SJCRH30 (cell line): ENCODE data around the gene DDX54. TPM values are rescaled to one million over a fixed set of nuclear protein-coding genes. Genes with fewer than 3 reads are reported as not detected.

ENCODE experiments used
- DNase-seq, 2 experiments: peaks; one replicate each; pipeline ENCODE4 v3.0.0-alpha.2; 2015 to 2020
- H3K27ac ChIP-seq: fragments of 250-450 bp; sonication (Bioruptor Pico); 2 replicates; pipeline ENCODE4 v1.5.1; 2020; ENCODE audit warnings: mild to moderate bottlenecking, moderate library complexity
- H3K27me3 ChIP-seq: fragments of 250-450 bp; sonication (Bioruptor Pico); 2 replicates; pipeline ENCODE4 v1.5.1; 2020; ENCODE audit warnings: mild to moderate bottlenecking, moderate library complexity
- H3K36me3 ChIP-seq: fragments of 250-450 bp; sonication (Bioruptor Pico); 2 replicates; pipeline ENCODE4 v1.5.1; 2020; ENCODE audit warnings: mild to moderate bottlenecking, moderate library complexity
- H3K4me1 ChIP-seq: fragments of 250-450 bp; sonication (Bioruptor Pico); 2 replicates; pipeline ENCODE4 v1.5.1; 2020; ENCODE audit warnings: mild to moderate bottlenecking, moderate library complexity
- H3K4me3 ChIP-seq: fragments of 250-450 bp; sonication (Bioruptor Pico); 2 replicates; pipeline ENCODE4 v1.5.1; 2020; ENCODE audit warnings: mild to moderate bottlenecking, moderate library complexity
- H3K9me3 ChIP-seq: fragments of 250-450 bp; sonication (Bioruptor Pico); replicated peaks from 2 replicates; pipeline ENCODE4 v1.5.1; 2020; ENCODE audit warnings: mild to moderate bottlenecking, moderate library complexity
- total RNA-seq: library from RNA; depleted of rRNA; stranded (reverse); fragments of >200 nt; shearing (Covaris generic); gene quantifications from 2 replicates; pipeline ENCODE4 v1.2.3, GENCODE V29; 2014; rRNA removed

DDX54 gene, protein sequence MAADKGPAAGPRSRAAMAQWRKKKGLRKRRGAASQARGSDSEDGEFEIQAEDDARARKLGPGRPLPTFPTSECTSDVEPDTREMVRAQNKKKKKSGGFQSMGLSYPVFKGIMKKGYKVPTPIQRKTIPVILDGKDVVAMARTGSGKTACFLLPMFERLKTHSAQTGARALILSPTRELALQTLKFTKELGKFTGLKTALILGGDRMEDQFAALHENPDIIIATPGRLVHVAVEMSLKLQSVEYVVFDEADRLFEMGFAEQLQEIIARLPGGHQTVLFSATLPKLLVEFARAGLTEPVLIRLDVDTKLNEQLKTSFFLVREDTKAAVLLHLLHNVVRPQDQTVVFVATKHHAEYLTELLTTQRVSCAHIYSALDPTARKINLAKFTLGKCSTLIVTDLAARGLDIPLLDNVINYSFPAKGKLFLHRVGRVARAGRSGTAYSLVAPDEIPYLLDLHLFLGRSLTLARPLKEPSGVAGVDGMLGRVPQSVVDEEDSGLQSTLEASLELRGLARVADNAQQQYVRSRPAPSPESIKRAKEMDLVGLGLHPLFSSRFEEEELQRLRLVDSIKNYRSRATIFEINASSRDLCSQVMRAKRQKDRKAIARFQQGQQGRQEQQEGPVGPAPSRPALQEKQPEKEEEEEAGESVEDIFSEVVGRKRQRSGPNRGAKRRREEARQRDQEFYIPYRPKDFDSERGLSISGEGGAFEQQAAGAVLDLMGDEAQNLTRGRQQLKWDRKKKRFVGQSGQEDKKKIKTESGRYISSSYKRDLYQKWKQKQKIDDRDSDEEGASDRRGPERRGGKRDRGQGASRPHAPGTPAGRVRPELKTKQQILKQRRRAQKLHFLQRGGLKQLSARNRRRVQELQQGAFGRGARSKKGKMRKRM
- total RNA-seq: 43.7 and 47.6 TPM in 2 replicates

DNA sequence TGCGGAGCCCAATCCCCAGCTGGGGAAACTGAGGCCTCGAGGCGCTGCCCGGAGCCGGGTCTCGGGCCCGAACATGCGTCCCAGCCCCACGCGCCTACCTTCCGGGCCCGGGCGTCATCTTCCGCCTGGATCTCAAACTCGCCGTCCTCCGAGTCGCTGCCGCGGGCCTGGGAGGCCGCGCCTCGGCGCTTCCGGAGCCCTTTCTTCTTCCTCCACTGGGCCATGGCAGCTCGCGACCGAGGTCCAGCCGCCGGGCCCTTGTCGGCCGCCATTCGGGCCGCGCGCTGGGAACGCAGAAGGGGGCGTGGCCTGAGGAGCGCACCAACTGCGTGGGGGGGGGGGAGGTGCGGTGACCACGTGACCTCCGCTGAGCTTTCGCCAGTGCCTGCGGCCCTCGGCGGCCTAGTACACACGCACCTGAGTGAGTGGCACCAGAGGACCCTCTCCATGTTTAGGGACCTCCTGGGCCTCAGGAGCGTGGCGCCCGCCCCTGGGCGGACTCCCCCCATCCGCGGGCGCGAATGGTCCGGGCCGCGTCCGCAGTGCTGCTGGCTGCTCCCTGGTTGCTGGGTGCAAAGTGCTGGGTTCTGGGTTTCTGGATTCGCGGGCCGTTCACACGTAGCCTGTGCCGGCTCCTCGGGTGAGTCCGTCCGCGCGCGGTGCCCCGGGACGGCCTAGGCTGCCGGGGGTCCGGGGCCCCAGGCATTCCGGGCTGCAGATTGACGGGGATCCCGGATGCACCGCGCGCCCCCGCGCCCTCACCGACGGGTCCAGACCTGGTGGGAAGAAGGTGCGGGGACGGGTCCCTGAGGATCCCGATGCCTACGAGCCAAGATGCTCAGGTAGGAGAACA is at the start of gene DDX54, which contains the start of gene RITA1:
Gene DDX54 (minus strand): TSS at position 299 of the 853 bp plus-strand sequence. CDS start 27 bp downstream, at position 272.
Gene RITA1 (plus strand): TSS at position 542 of the 853 bp plus-strand sequence. CDS start 1,026 bp downstream, outside the sequence.
- peak within 1 kb of the TSS; percentile 100 for H3K4me3 ChIP-seq
- peak; percentile 78 to 81 for DNase-seq
- peaks cover 5% of the 10 kb centered on the region; the same call in 1 of the 2 replicates for H3K4me1 ChIP-seq
- H3K36me3 ChIP-seq: peaks cover 7% of the 10 kb centered on the region
- H3K27me3 ChIP-seq: no peaks in the 10 kb centered on the region
- H3K27ac ChIP-seq: peak within 1 kb of the TSS; percentile 98
- no peaks in the 10 kb centered on the region for H3K9me3 ChIP-seq

DNA sequence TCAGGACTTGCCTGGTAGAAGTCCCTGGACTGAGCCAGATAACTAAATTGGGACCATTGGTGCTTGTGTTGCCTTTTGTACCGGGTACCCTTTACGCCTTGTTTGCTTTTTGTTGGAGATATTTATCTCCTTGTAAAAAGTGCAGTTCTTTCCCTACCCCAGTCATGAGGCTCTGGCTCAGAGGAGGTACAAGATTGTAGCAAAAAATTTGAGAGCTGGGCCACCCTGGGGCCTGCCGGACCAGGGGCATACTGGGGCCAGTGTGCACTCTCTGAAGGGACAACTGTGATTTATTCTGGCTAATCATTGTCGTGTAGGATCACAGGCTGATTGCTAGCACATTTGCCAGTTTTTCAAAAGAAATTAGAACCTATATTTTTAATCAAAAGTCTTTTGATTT is 49.2 kb upstream of the DDX54 start:
- H3K36me3 ChIP-seq: peaks cover 13% of the 10 kb centered on the region
- H3K4me1 ChIP-seq: peaks cover 29% of the 10 kb centered on the region
- H3K4me3 ChIP-seq: no peak overlapping the region
- DNase-seq: no peak
- no peak overlapping the region for H3K27ac ChIP-seq
- no peaks in the 10 kb centered on the region for H3K27me3 ChIP-seq
- no peaks in the 10 kb centered on the region for H3K9me3 ChIP-seq

DNA sequence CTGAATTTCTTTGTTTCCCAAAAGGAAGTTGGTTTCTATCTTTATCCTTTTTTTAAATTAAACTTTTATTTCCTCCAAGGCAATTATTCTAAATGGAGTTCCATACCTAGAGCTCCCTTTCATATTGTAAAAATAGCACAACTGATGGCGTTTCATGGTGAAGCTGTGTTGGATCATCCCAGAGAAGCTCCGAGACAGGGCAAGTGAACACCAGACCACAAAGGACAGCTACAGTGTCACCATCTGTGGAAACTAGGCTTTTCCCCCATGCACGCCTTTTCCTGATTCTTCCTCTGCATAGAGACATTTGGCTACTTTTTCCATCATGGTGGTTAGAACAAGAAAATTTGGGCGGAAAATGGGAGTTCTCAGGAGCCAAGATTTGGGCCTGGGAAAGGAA is 48.7 kb upstream of the DDX54 start:
- Histone ChIP-seq H3K4me1 (peaks cover 24% of the 10 kb centered on the region), H3K9me3 (no peaks in the 10 kb centered on the region), H3K27ac (no peak overlapping the region), H3K4me3 (no peak overlapping the region), H3K27me3 (no peaks in the 10 kb centered on the region), H3K36me3 (peaks cover 13% of the 10 kb centered on the region)
- no peak for DNase-seq

DNA sequence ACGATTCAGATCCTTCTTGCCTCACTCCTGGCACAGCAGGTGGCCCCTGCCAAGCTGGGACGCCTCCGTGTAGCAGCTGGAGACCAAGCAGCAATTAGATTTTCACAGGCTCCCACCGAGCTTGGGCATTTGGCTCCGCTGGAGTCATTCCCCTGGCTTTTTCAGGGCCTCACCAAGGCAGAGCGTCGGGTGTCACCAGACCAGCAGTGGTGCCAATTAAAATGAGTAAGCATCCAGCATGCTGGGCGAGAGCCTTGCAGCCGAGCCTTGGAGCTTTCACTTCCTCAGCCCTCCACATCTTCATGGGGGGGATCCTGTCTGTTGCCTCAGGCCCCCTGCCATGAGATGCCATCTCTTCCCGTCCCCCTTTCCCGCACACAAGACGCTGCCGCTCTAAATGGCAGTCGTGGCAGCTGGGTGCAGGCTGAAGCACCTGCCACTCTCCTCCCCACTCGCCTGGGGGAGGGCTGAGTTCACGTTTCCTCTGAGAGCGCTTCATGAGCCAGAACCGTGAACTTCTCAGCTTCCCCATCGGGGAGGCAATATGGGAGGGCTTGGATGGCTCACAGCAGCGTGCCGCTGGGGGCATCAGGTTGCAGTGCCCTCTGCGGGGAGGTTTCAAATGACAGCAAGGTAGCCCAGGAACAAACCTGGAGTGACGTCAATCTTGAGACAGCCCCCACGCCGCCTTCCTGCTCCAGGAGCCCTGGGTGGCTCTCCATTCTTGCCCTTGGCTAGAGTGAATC is 47.7 kb upstream of the DDX54 start:
- Histone ChIP-seq H3K36me3 (peaks cover 17% of the 10 kb centered on the region), H3K9me3 (no peaks in the 10 kb centered on the region), H3K4me1 (peaks cover 17% of the 10 kb centered on the region), H3K27me3 (no peaks in the 10 kb centered on the region), H3K4me3 (no peak overlapping the region), H3K27ac (peak overlapping the region; percentile 58)
- peak; percentile 48 to 69 for DNase-seq

DNA sequence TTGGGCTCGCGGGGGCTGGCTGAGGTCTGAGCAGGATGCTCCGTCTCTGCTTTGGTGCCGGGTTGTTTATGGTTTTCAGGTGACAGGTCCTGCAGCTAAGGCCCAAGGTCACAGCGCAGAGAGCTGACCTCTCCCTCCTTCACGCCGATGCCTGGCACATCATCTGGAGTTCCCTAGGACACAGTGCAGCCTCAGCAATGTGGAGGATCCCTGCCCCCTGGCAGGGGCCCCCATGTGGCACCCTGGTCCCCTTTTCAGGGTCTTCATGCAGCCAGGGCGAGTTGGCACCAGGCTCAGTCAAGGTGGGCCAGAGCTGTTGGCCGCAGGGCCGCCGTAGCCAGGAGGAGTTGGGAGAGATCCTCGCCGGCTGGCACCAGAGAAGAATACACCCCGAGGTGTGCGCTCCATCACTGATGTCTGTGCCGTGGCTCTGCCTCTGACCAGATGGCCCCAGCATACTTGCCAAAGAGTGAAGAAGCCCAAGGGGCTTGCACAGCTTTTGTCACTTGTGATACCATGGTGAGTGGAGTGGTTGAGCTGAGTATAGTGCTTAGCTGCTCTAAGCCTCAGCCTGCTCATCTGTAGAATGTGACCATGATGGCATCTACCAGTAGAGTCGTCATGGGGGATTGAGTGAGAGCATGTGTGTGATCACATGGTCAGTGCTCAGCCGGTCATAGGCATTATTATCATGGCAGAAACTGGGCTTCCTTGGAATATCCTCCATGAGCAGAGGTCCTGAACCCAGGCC is 47.0 kb upstream of the DDX54 start:
- peak overlapping the region; percentile 58 for H3K27ac ChIP-seq
- no peaks in the 10 kb centered on the region for H3K9me3 ChIP-seq
- H3K4me1 ChIP-seq: peaks cover 17% of the 10 kb centered on the region
- no peaks in the 10 kb centered on the region for H3K27me3 ChIP-seq
- DNase-seq: no peak
- no peak overlapping the region for H3K4me3 ChIP-seq
- H3K36me3 ChIP-seq: peaks cover 17% of the 10 kb centered on the region

DNA sequence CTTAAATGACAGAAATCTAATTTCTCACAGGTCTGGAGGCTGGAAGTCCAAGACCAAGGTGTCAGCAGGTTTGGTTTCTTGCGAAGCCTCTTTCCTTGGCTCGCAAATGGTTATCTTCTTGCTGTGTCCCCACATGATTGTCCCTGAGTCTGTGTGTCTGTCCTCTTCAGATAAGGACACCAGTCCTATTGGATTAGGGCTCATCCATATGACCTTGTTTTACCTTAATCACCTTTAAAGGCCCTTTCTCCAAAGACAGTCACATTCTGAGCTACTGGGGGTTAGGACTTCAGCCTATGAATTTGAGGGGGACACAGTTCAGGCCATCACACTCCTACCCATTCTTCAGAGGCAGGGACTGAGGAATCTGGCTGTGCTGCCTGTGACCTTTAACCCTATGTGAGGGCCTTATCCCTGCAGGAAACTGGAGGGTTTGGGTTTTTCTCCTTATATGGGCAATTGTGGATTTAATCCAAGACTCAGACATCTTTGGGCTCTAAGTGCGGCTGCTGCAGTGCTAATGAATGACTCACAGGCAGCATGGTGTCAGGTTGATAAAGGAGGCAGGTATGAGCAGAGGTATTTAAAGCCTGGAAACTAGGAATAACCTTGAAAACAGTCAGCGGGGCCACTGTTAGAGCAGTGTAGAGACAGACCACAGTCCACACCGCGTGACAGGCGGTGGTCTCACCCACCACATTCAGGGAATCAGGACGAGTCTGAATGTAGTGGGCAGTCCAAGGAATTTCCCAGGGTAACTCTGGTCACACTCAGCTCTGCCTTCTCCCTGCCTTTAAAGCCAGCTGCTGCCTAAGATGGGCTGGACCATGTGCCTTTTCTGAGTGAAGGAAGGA is 46.2 kb upstream of the DDX54 start:
- Histone ChIP-seq H3K36me3 (peaks cover 17% of the 10 kb centered on the region), H3K4me3 (no peak overlapping the region), H3K4me1 (peaks cover 17% of the 10 kb centered on the region), H3K27ac (no peak overlapping the region), H3K9me3 (no peaks in the 10 kb centered on the region), H3K27me3 (no peaks in the 10 kb centered on the region)
- no peak for DNase-seq

DNA sequence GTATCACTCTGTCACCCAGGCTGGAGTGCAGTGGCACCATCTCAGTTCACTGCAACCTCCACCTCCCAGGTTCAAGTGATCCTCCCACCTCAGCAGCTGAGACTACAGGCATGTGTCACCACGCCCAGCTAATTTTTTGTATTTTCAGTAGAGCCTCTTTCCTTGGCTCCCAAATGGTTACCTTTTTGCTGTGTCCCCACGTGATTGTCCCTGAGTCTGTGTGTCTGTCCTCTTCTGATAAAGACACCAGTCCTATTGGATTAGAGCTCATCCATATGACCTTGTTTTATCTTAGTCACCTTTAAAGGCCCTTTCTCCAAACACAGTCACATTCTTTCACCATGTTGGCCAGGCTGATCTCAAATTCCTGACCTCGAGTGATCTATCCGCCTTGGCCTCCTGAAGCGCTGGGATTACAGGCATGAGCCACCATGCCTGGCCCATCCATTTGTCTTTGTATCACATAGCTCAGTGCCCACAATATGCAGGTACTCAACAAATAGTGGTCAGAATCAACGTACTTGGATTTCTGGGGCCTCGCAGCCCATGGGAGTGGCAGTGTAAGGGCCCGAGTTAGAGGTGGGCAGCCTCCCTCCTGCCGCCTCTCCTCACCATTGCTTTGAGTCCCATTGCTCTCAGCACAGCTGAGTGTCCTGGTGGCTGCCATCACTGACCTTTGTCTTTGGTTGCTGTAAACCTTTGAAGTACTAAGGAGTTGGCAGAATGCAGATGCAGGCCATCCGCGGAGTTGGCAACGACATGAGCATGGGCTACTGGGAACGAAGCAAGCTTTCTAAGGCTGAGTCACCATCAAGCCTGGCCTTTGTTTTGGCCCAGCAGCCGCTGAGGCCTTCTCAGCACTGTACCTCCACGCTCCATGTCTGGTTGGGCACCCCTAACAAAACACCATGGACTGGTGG is 45.3 kb upstream of the DDX54 start:
- H3K4me1 ChIP-seq: peaks cover 17% of the 10 kb centered on the region
- peaks cover 17% of the 10 kb centered on the region for H3K36me3 ChIP-seq
- H3K4me3 ChIP-seq: no peak overlapping the region
- DNase-seq: no peak
- H3K27me3 ChIP-seq: no peaks in the 10 kb centered on the region
- H3K27ac ChIP-seq: no peak overlapping the region
- no peaks in the 10 kb centered on the region for H3K9me3 ChIP-seq

DNA sequence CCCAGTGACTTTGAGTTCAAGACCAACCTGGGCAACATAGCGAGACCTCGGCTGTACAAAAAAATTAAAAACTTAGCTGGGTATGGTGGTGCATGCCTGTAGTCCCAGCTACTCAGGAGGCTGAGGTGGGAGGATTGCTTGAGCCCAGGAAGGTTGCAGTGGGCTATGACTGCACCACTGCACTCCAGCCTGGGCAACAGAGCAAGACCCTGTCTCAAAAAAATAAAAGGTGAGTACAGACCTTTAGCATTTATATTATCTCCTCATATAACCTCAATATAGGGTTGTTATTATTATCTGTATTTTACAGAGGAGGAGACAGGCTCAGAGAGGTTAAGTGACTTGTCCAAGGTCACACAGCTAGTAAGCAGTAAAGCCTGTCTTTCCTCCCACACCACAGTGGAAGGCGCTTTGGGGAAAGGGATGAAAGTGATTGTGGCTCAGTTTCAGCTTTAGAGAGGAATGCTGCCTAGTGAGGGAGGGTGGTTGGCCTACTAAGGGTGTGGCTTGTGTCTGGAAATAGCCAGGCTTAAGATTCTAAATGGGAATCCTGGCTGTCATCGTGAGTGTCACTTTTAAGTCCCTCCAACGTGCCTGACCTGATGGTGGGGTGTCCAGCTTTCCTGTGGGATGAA is 43.2 kb upstream of the DDX54 start:
- Histone ChIP-seq H3K27ac (no peak overlapping the region), H3K27me3 (no peaks in the 10 kb centered on the region), H3K36me3 (peaks cover 17% of the 10 kb centered on the region), H3K9me3 (no peaks in the 10 kb centered on the region), H3K4me3 (no peak overlapping the region), H3K4me1 (peaks cover 17% of the 10 kb centered on the region)
- no peak for DNase-seq

DNA sequence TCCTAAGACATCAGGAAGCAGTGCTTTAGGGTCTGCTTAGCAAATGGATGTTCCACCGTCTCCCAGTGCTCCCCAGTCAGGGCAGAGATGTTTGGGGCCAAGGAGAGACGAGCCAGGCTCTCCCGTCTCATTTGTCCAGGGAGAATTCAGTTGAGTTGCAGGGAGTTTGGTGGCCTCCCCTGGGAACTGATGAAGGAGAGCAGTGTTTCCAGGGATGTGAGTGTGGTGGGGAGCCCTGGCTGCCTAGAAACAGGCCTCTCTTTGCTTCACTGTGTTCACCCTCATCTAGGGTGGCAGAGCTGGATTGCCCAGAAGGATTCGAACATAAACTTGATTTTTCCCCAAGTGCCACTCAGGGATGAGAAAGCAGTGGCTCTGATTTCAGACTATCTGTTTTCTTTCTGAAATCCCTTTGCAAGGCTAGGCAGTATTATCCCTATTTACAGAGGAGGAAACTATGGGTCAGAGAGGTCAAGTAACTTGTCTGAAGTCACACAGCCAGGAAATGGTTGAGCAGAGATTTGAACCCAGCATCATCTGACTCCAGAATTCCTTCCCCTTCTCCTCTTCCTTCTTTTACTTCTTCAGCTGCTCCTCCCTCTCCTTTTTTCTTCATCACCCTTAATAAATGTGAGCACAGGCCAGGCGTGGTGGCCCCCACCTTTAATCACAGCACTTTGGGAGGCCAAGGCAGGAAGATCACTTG is 42.6 kb upstream of the DDX54 start:
- no peaks in the 10 kb centered on the region for H3K9me3 ChIP-seq
- H3K4me3 ChIP-seq: no peak overlapping the region
- peaks cover 17% of the 10 kb centered on the region for H3K36me3 ChIP-seq
- no peaks in the 10 kb centered on the region for H3K27me3 ChIP-seq
- DNase-seq: no peak
- H3K4me1 ChIP-seq: peaks cover 19% of the 10 kb centered on the region
- H3K27ac ChIP-seq: no peak overlapping the region

DNA sequence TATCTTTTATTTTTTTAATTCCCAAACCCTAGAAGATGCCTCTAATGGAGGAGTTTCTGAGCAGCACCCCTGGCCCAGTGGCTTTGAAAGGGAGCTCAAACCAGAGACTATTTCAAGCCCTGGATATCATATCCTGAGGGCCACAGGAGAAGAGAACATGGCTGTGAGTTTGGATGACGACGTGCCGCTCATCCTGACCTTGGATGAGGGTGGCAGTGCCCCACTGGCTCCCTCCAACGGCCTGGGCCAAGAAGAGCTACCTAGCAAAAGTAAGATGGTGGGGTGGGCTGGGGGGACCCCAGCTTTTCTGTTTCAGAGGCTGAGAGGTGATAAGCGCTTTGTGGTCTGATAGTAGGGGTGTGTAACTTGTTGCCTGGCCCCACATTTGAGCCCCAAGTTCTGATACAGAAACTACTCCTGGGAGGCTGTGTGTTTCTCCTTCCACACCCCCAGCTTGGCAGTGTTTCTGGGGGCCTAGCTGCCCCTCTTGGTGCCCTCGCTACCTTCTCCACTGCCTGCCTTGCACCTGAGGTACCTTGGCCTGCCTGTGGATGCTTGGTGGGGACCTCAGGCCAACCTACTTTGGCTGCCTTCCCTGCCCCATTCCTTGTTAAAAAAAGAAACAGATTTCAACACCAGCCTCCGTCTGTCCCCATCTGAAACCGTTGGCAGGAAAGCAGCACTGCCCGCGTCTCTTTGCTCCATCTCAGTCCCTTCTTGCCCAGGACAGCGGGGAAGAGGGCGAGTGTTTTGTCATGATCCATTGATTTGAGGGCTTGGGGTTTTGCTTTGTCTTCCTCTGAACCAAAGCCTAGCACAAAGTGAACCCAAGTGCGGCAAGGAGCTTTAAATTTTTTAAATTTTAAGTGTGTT is 41.7 kb upstream of the DDX54 start:
- no peaks in the 10 kb centered on the region for H3K27me3 ChIP-seq
- no peak overlapping the region for H3K27ac ChIP-seq
- H3K36me3 ChIP-seq: peaks cover 14% of the 10 kb centered on the region
- no peak for DNase-seq
- no peak overlapping the region for H3K4me3 ChIP-seq
- H3K4me1 ChIP-seq: peaks cover 15% of the 10 kb centered on the region
- no peaks in the 10 kb centered on the region for H3K9me3 ChIP-seq
